ENCODE data around the gene PSAP. TPM values are rescaled to one million over a fixed set of nuclear protein-coding genes. Genes with fewer than 3 reads are reported as not detected.

PSAP gene
- polyA plus RNA-seq, 3 donors, result 3,391 to 8,673 (median 7,346) TPM

- H2AFZ ChIP-seq (ENCODE audit: insufficient read depth, low read depth, low read length, poor library complexity, severe bottlenecking), result no peak overlapping the region
- TF ChIP-seq CTCF (IDR thresholded peaks at IDR 0.05), result no peak
- peak overlapping the region in 1 of 2 donors; percentile 72 for H3K4me3 Mint-ChIP-seq
- peak overlapping the region; percentile 99 to 100 (median 100) for H3K27ac Mint-ChIP-seq
- no peaks in the 10 kb centered on the region for H3K9me3 ChIP-seq (replicated peaks in 1 of 2; ENCODE audit: control insufficient read depth in 1 of 2, insufficient read depth in 1 of 2, low read length in 2 of 2)
- peaks cover 75 to 85% of the 10 kb centered on the region in 2 donors for H3K4me1 ChIP-seq (ENCODE audit: control insufficient read depth in 1 of 2, insufficient read depth in 2 of 2, low read length in 2 of 2)
- no peaks in the 10 kb centered on the region for H3K27me3 ChIP-seq (ENCODE audit: control insufficient read depth in 2 of 2, insufficient read depth in 2 of 2, low read length in 2 of 2)
- intact Hi-C loops (cut with micrococcal nuclease), result loop anchor here (2.0 to 5.0 kb wide), 3 partner anchors 17 to 135 kb away; partner anchors contain the start of gene PSAP (in 1 of the 2)
- H3K36me3 ChIP-seq (replicated peaks in 1 of 2; ENCODE audit: control insufficient read depth in 1 of 2, insufficient read depth in 2 of 2, low read length in 2 of 2), result no peaks in the 10 kb centered on the region
- H3K27ac ChIP-seq (ENCODE audit: low read depth in 1 of 2, low read length in 2 of 2), result peak overlapping the region; percentile 93 to 100
- H3K27me3 Mint-ChIP-seq (ENCODE audit: low read depth in 3 of 3), result peaks cover 0 to 9% (median 0%) of the 10 kb centered on the region in 3 donors
- peak overlapping the region in 1 of 3 experiments; percentile 42 for H3K4me3 ChIP-seq (replicated peaks in 1 of 3; ENCODE audit: low read depth in 2 of 3, low read length in 3 of 3)
- WGBS (ENCODE audit: insufficient coverage), result 11% methylated on average over 2 of the region's 4 CpGs
- H3K4me1 Mint-ChIP-seq, result peaks cover 68% of the 10 kb centered on the region
- H3K9me3 Mint-ChIP-seq, result no peaks in the 10 kb centered on the region
- peaks cover 21% of the 10 kb centered on the region for H3K79me2 ChIP-seq (ENCODE audit: insufficient read depth, low read length)
- peak overlapping the region; percentile 99 for H3K9ac ChIP-seq (ENCODE audit: insufficient read depth, low read length, poor library complexity, severe bottlenecking)
- H4K20me1 ChIP-seq (ENCODE audit: insufficient read depth, low read length), result no peaks in the 10 kb centered on the region
- DNase-seq, result peak in 2 of 3 donors; percentile 44 to 59
- H3K36me3 Mint-ChIP-seq, result peaks cover 0 to 3% of the 10 kb centered on the region in 2 donors
- peak overlapping the region; percentile 67 for H3K4me2 ChIP-seq (replicated peaks; ENCODE audit: extremely low read depth, low read length, poor library complexity, severe bottlenecking)
Measured at GRCh38 chr10:71887743-71888142, 36.7 kb upstream of the PSAP start.

GRCh38 chr10:71882813-71883659 lies 32.0 kb upstream of the PSAP start:
- no peaks in the 10 kb centered on the region for H3K27me3 ChIP-seq (ENCODE audit: control insufficient read depth in 2 of 2, insufficient read depth in 2 of 2, low read length in 2 of 2)
- H3K9ac ChIP-seq (ENCODE audit: insufficient read depth, low read length, poor library complexity, severe bottlenecking), result no peak overlapping the region
- peaks cover 0 to 4% (median 0%) of the 10 kb centered on the region in 3 donors for H3K27me3 Mint-ChIP-seq (ENCODE audit: low read depth in 3 of 3)
- no peaks in the 10 kb centered on the region for H3K9me3 ChIP-seq (replicated peaks in 1 of 2; ENCODE audit: control insufficient read depth in 1 of 2, insufficient read depth in 1 of 2, low read length in 2 of 2)
- H3K4me3 ChIP-seq (replicated peaks in 1 of 3; ENCODE audit: low read depth in 2 of 3, low read length in 3 of 3), result no peak overlapping the region
- H3K4me1 Mint-ChIP-seq, result peaks cover 61% of the 10 kb centered on the region
- no peaks in the 10 kb centered on the region for H3K36me3 ChIP-seq (replicated peaks in 1 of 2; ENCODE audit: control insufficient read depth in 1 of 2, insufficient read depth in 2 of 2, low read length in 2 of 2)
- no peaks in the 10 kb centered on the region for H3K36me3 Mint-ChIP-seq
- no peak overlapping the region for H3K4me2 ChIP-seq (replicated peaks; ENCODE audit: extremely low read depth, low read length, poor library complexity, severe bottlenecking)
- H4K20me1 ChIP-seq (ENCODE audit: insufficient read depth, low read length), result no peaks in the 10 kb centered on the region
- no peak overlapping the region for H2AFZ ChIP-seq (ENCODE audit: insufficient read depth, low read depth, low read length, poor library complexity, severe bottlenecking)
- H3K4me1 ChIP-seq (ENCODE audit: control insufficient read depth in 1 of 2, insufficient read depth in 2 of 2, low read length in 2 of 2), result peaks cover 63 to 84% of the 10 kb centered on the region in 2 donors
- no peak for DNase-seq
- WGBS (ENCODE audit: insufficient coverage), result 55% methylated on average over 8 of the region's 10 CpGs
- no peaks in the 10 kb centered on the region for H3K9me3 Mint-ChIP-seq
- intact Hi-C loops (cut with micrococcal nuclease), result no loop called here
- H3K4me3 Mint-ChIP-seq, result no peak overlapping the region
- H3K79me2 ChIP-seq (ENCODE audit: insufficient read depth, low read length), result no peaks in the 10 kb centered on the region
- H3K27ac Mint-ChIP-seq, result peak overlapping the region in 6 of 7 donors; percentile 37 to 86 (median 72)
- peak overlapping the region in 1 of 2 donors; percentile 42 for H3K27ac ChIP-seq (ENCODE audit: low read depth in 1 of 2, low read length in 2 of 2)
- TF ChIP-seq CTCF (IDR thresholded peaks at IDR 0.05), result no peak
